Endothelial cell (in vitro differentiated cells): Measurements from ENCODE around the gene GPR132. TPM values are rescaled to one million over a fixed set of nuclear protein-coding genes. Genes with fewer than 3 reads are reported as not detected.
A peak's percentile ranks its signal among the peaks of the same experiment; 100 is the strongest.

Experiments used
- DNase-seq: peaks from one replicate; pipeline ENCODE4 v3.0.0; 2021; ENCODE audit warnings: low spot score
- H3K27ac Mint-ChIP-seq: one replicate; pipeline ENCODE4 v1.8.0; 2021; ENCODE audit warnings: mixed read lengths, inconsistent platforms; ENCODE audit not compliant: unreplicated experiment
- H3K27me3 Mint-ChIP-seq: one replicate; pipeline ENCODE4 v1.8.0; 2021; ENCODE audit warnings: mild to moderate bottlenecking, moderate library complexity, mixed read lengths, inconsistent platforms; ENCODE audit not compliant: unreplicated experiment
- H3K36me3 Mint-ChIP-seq: one replicate; pipeline ENCODE4 v1.8.0; 2021; ENCODE audit warnings: mild to moderate bottlenecking, low read depth, mixed read lengths, inconsistent platforms; ENCODE audit not compliant: unreplicated experiment
- H3K4me1 Mint-ChIP-seq: one replicate; pipeline ENCODE4 v1.8.0; 2021; ENCODE audit warnings: mild to moderate bottlenecking, mixed read lengths, inconsistent platforms; ENCODE audit not compliant: unreplicated experiment
- H3K4me3 Mint-ChIP-seq: one replicate; pipeline ENCODE4 v1.8.0; 2021; ENCODE audit warnings: mild to moderate bottlenecking, mixed read lengths, inconsistent platforms; ENCODE audit not compliant: unreplicated experiment
- H3K9me3 Mint-ChIP-seq: one replicate; pipeline ENCODE4 v1.8.0; 2021; ENCODE audit warnings: mixed read lengths, inconsistent platforms; ENCODE audit not compliant: unreplicated experiment
- CTCF ChIP-seq: fragments of 200-600 bp; sonication (generic); IDR thresholded peaks from one replicate; pipeline ENCODE4 v1.5.0; 2021; ENCODE audit warnings: antibody characterized with exemption; ENCODE audit not compliant: unreplicated experiment
- total RNA-seq: library from RNA; stranded (reverse); fragmentation: NEBNext Ultra II Directional; extraction: Animal tissue kit (Norgen Biotek cat#: 25700); gene quantifications from one replicate; pipeline ENCODE4 v1.2.1, GENCODE V29; 2021; ENCODE audit not compliant: unreplicated experiment

Gene GPR132
- total RNA-seq, 1 donor from 2014 or later, result not detected

- Mint-ChIP-seq H3K27me3 (peaks cover 14% of the 10 kb centered on the region), H3K27ac (peak overlapping the region; percentile 2)
Measured at GRCh38 chr14:105080161-105080560, 14.9 kb upstream of the GPR132 start.

GRCh38 chr14:105078294-105078693 is 13.1 kb upstream of the GPR132 start:
- Mint-ChIP-seq H3K27me3 (peaks cover 12% of the 10 kb centered on the region), H3K4me1 (no peaks in the 10 kb centered on the region), H3K9me3 (peaks cover 4% of the 10 kb centered on the region), H3K4me3 (no peak overlapping the region), H3K36me3 (peaks cover 7% of the 10 kb centered on the region), H3K27ac (no peak overlapping the region)
- DNase-seq, result no peak
- no peak for TF ChIP-seq CTCF

More at GRCh38 chr14:105080161-105080560, 14.9 kb upstream of the GPR132 start:
- Mint-ChIP-seq H3K4me3 (no peak overlapping the region), H3K36me3 (peaks cover 7% of the 10 kb centered on the region), H3K4me1 (no peaks in the 10 kb centered on the region), H3K9me3 (peaks cover 4% of the 10 kb centered on the region)
- no peak for DNase-seq
- no peak for TF ChIP-seq CTCF

GRCh38 chr14:105077649-105077995 is 12.4 kb upstream of the GPR132 start:
- H3K9me3 Mint-ChIP-seq, result peaks cover 4% of the 10 kb centered on the region
- DNase-seq, result no peak

GRCh38 chr14:105076805-105077648 is 11.8 kb upstream of the GPR132 start:
- Mint-ChIP-seq H3K36me3 (peaks cover 7% of the 10 kb centered on the region), H3K4me1 (no peaks in the 10 kb centered on the region), H3K27ac (no peak overlapping the region), H3K4me3 (peak overlapping the region; percentile 42), H3K9me3 (peaks cover 4% of the 10 kb centered on the region), H3K27me3 (peaks cover 11% of the 10 kb centered on the region)
- DNase-seq, result no peak
- no peak for TF ChIP-seq CTCF

More at GRCh38 chr14:105077649-105077995, 12.4 kb upstream of the GPR132 start:
- no peak overlapping the region for H3K27ac Mint-ChIP-seq
- H3K4me3 Mint-ChIP-seq, result no peak overlapping the region
- TF ChIP-seq CTCF, result no peak
- no peaks in the 10 kb centered on the region for H3K4me1 Mint-ChIP-seq
- H3K36me3 Mint-ChIP-seq, result peaks cover 7% of the 10 kb centered on the region
- H3K27me3 Mint-ChIP-seq, result peaks cover 12% of the 10 kb centered on the region

GRCh38 chr14:105076296-105076804 is 11.1 kb upstream of the GPR132 start:
- peaks cover 7% of the 10 kb centered on the region for H3K36me3 Mint-ChIP-seq

More at GRCh38 chr14:105076296-105076804, 11.1 kb upstream of the GPR132 start:
- no peak for DNase-seq
- TF ChIP-seq CTCF, result no peak
- Mint-ChIP-seq H3K9me3 (peaks cover 4% of the 10 kb centered on the region), H3K4me1 (no peaks in the 10 kb centered on the region), H3K27ac (no peak overlapping the region), H3K4me3 (no peak overlapping the region), H3K27me3 (peaks cover 15% of the 10 kb centered on the region)
